ENCODE results near the gene MIS12.

GRCh38 chr17:5500589-5501391, 14.4 kb downstream of the MIS12 start:
- no peak for TF ChIP-seq GATA3 (IDR thresholded peaks at IDR 0.05; ENCODE audit: low read depth, low read length)
- TF ChIP-seq GATA2 (IDR thresholded peaks at IDR 0.05; ENCODE audit: low read depth, low read length) = no peak
